ENCODE data around the gene CTAG1A.
A peak's percentile ranks its signal among the peaks of the same experiment; 100 is the strongest.
"Not testable (repeated sequence)": the region's sequence is repeated elsewhere in the genome, so short reads cannot be mapped to it uniquely, and the experiment has no call there.

Gene CTAG1A

DNA sequence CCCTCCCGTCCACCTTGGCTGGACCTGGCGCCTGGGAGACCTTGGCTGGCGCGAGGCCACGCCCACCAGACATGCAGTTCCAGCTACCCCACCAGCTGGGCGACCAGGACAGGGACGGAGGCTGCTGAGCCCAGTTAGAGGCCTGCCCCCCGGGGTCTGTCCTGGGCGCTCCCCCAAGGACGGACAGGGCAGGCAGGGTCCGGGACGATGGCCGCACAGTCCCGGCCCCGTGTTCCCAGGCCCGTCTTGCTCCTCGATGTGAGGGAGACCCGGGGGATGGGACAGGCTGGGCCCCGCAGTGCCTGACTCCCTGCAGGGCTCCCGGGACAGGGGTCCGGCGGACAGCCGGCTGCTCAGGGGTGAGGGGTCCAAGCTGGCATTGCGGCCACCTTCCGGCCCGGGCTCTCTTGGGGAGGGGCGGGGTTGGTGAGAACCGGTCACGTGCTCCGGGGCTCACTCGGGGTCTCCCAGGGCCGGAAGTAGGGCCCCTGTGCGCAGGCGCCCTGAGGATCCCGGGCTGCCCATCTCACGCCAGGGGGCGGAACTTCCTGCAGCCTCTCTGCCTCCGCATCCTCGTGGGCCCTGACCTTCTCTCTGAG lies at the start of gene CTAG1A:
Gene CTAG1A (plus strand): TSS at position 549 of the 599 bp plus-strand sequence. CDS start 74 bp downstream, outside the sequence.
- DNase-seq (ENCODE audit: low spot score): not testable (repeated sequence)

DNA sequence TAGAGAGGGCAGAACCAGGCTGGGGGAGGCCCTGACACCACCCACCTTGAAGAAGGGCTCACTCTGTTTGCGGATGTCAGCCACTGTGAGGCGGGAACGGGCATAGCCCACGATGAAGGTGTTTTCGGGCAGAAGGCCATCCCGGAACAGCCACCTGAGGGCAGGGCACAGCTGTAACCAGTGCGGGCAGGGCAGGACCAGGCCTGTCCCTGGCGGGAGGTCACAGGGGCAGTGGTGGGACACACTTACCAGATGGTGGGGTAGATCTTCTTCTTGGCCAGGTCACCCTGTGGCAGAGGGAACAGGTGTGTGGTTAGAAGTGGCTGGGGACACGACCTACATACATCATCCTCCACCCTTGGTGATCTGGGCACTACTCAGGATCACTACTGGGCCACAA lies 49.0 kb upstream of the CTAG1A start:
- DNase-seq (ENCODE audit: low spot score): no peak

DNA sequence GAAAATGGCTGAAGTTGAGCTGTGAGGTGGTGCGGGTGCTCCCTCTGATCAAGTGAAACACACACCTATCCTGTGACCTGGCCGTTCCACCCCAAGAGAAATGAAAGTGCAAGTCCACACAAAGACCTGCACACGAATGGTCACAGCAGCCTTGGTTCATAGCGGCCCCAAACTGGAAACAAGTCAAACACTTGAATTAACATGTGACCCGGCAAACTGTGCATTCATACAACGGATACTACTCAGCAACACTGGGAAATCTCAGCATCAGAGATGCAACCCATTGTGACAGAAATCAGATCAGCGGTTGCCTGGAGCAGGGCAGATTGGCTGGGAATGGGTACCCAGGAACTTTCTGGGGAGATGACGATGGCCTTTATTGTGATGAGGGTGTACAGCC lies 45.9 kb upstream of the CTAG1A start:
- DNase-seq (ENCODE audit: low spot score): no peak

DNA sequence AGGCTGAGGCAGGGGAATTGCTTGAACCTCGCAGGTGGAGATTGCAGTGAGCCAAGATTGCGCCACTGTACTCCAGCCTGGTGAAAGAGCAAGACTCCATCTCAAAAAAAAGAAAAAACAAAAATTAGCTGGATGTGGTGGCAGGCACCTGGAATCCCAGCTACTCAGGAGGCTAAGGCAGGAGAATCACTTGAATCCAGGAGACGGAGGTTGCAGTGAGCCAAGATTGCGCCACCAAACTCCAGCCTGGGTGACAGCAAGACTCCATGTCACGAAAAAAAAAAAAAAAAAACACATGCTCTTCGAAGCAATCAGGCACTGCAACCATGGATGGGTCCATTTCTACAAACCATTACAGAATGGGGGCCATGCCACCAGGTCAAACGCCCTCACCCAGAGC lies 44.6 kb upstream of the CTAG1A start:
- DNase-seq (ENCODE audit: low spot score): not testable (repeated sequence)

DNA sequence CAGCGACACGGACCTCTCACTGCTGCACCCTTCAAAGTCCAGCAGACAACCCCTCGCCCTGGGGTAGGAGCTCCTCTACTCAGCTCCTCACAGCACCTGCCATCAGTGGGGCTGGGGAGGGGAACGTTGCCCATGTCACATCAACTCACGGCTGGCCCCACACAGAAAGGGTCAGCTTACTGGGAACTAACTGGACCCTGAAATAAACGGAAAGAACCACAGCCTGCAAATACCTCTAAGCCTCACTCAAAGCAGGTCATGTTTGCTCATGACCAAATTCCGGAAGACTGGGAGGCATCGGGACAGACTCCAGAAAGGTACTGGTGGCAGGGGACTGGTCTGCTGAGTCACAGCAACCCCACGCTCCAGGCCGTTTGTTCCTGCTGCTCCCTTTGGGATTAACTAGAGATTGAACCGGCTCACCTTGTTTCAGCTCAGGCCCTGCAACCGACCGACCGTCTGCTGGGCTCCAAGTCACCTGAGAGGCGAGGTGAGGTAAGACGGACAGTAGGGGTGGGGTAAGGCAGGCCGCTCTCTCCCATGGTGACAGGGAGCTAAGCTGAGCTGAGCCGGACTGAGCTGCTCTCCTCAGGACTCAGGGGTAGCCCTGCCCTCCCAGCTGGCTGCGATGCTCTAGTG lies 43.9 kb upstream of the CTAG1A start:
- DNase-seq (ENCODE audit: low spot score): no peak

DNA sequence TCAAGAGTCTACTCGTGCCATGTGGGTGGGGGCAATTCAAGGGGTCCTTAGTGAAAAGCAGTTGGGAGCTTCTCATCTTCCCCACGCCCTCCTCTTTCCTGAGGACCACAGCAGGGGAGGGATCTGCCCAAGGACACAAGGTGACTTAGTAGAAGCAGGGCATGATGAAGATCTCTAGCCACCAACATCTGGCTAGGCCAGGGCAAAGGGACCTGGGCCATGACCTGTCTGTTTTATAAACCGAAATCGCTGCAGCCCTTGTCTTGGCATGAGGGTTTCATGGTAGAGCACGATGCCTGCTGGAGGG lies 43.4 kb upstream of the CTAG1A start:
- no peak for DNase-seq (ENCODE audit: low spot score)

DNA sequence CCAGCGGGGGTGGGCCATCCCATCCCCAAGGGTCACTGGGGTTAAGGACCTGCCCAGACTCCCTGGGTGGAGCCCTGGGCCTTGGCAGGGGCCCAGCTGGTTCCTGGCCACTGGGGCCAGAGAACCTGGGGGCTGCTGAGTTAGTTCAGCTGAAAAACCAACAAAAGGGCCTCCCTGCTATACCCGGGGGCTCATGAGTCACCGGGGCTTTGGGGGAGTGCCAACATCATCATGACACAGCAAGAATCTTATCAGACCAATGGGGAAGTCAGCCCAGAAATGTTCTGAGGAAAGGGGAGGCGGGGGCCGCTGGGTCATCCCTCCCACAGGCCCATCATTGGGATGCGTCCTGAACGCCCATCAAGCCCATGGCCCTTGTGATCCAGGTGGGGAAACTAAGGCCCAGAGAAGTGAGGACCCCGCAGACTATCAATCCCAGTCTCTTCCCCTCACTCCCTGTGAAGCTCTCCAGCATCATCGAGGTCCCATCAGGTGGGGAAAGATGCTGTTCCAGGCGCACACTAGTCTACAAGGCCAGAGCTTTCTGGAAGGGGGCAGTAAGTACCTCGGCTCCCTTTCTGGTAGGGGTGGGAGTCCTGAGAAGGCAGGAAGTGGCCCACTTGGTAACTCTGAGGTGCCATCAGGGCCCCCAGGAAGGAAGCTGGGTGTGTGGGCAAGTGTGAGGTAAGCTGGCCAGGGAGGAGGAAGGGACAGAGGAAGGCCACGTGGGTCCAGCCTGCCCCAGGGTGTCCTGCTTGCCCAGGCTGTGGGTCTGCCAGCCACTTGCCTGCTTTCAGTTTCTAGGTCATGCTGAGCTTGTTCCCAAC lies 42.8 kb upstream of the CTAG1A start:
- peak; percentile 39 for DNase-seq (ENCODE audit: low spot score)

DNA sequence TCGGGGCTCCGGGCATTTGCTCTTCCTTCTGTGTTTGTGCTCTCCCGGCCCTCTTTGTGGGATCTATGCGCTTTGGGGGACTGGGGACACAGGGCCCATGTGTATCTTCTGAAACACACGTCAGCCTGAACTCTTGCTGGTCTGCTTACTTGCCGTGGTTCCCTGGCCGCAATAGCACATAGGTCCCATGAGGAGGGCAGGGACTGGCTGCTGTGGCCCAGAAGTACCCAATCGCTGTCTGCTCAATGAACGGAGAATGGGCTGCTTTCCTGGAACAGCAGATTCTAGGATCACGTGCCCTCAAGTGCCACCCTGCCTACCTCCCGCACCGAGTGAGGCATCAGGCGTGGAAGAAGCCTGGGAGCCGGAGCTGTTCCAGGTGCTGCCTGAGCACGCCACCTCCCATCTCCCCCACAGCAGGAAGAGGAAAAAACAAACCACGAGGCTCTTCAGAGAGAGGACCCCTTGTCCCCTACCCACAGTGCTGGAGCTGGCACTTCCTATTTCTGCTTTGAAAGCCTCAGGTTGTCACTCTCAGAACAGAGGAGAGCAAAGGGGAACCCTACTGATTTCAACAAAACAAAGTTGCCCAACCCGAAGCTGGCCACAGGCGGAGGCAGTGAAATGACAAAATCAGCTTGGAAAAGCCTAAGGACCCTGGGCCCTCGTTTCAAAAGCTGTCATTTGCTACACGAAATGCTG lies 42.1 kb upstream of the CTAG1A start:
- peak; percentile 34 for DNase-seq (ENCODE audit: low spot score)

DNA sequence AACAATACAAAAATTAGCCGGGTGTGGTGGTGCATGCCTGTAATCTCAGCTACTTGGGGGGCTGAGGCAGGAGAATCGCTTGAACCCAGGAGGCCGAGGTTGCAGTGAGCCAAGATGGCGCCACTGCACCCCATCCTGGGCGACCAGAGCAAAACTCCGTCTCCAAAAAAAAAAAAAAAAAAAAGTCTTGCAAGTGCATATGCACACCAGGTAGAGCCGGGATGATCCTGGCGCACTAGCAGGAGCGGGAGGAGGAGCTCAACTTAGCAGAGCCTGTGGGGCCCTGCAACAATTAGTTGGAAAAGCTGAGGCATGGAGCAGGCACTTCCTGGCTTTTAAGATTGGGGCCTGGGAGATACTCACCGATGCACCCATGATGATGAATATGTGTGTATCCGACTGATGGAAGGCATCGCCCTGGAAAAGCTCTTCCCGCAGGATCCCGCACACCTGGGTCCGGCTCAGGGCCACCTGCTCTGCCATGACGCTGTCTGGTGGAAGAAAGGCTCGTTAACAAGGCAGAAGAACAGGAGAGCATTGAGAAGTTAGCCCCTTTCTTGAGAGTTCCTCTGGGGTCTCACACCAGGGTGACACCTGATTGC lies 39.2 kb upstream of the CTAG1A start:
- no peak for DNase-seq (ENCODE audit: low spot score)

DNA sequence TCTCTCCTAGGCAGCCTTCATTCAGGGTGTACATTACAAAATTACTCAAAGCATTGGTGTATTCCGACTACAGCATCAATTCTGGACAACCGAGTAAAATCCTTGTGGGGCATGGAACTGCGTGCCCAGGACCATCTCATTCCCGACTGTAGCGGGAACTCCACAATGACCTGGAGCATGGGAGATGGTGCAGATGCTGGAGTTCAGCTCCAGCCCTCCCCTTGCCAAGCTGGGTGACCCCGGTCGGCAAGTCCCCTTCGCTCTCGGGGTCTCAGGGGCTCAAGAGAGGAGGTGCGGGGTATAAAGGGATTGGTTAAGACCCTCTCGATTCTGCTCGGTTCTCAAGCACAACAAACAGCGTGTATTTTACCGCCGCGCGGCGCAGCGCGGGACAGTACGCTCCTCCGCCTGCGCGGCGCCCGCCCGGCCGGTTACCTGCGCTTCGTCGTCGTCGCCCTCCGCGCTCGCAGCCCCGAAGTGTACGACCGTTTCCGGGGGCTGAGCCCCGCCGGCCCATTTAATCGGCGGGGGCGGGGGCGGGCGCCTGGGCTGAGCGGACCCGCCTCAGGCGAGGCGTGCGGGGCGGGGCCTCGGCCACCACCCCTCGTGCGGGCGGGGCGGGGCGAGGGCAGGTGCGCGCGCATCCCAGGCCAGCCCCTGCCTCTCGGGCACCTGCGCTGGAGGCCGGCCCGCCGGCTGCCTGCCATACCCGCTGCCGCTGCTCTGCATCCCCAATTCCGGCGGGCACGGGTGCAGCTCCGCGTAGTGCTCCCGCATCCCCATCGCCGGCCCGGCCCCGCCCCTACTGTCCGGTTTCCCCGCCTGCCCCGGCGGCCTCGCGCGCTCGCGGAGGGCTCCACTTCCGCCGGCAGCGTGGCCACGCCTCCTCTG lies 38.3 kb upstream of the CTAG1A start, which contains the start of gene G6PD:
Gene G6PD (minus strand): TSS at position 493 of the 891 bp plus-strand sequence. CDS start 691 bp downstream, outside the sequence.
- peak; percentile 70 for DNase-seq (ENCODE audit: low spot score)

DNA sequence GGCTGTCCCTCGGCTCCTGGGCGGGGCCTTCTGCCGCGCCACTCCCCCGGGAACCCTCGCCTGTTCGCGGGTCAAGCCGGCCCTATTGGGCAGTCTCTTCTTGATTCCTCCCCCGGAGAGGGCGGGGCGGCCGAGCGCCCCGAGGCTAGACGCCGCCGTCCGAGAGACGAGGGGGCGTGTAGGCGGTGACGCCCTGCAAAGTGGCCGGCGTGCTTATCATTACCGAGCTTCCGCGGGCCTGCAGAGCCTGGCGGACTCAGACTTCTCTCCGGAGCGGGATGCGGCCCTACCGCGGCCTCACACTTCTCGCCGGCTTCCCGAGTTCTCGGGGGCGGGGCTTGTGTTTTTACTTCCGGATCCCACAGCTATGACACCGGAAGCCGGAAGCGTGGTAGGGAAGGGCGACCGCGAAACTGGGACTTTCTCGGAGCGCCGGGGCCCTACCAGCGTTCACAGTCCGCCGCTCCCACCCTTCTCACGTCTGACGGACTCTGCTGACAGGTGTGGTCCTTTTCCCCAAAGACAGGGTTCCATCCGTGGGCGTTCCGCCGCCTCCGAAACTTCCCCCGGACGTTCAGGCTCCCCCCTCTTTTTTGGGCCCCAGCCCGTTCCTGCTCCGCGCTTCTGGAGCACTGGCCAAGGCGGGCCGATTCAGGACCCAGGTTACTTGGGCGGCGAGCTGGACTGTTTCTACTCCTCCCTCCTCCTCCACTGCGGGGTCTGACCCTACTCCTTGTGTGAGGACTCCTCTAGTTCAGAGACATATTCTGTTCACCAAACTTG lies 37.5 kb upstream of the CTAG1A start, which contains the start of gene IKBKG:
Gene IKBKG (plus strand): TSS at position 376 of the 783 bp plus-strand sequence. CDS start 4,383 bp downstream, outside the sequence.
- DNase-seq (ENCODE audit: low spot score): peak; percentile 90

DNA sequence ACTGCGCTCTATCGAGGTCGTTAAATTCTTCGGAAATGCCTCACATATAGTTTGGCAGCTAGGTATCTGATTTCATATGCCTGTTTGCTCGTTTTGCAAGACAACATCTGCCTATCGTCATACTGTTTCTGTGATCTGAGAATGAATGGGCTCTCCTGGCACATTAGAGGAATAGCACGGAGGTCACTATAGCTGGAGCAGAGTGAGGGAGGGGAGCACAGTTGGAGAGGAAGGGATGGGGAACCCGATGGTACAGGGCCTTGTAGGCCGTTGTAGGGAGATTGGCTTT lies 37.0 kb upstream of the CTAG1A start:
- no peak for DNase-seq (ENCODE audit: low spot score)

DNA sequence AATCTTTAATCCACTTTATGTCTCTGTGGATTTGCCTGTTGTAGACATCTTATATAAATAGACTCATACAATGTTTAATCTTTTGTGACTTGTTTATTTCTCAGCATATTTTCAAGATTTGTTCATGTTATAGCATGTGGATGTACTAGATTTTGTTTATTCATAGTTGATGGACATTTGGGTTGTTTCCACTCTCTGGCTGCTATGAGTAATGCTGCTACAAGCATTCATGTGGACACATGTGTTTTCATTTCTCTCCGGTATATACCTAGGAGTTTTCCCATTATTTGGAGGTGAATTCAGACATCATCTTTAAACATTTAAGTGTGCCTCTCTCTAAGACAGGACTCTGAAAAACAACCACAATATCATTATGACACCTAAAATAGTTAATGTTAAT lies 35.2 kb upstream of the CTAG1A start:
- DNase-seq (ENCODE audit: low spot score): no peak

DNA sequence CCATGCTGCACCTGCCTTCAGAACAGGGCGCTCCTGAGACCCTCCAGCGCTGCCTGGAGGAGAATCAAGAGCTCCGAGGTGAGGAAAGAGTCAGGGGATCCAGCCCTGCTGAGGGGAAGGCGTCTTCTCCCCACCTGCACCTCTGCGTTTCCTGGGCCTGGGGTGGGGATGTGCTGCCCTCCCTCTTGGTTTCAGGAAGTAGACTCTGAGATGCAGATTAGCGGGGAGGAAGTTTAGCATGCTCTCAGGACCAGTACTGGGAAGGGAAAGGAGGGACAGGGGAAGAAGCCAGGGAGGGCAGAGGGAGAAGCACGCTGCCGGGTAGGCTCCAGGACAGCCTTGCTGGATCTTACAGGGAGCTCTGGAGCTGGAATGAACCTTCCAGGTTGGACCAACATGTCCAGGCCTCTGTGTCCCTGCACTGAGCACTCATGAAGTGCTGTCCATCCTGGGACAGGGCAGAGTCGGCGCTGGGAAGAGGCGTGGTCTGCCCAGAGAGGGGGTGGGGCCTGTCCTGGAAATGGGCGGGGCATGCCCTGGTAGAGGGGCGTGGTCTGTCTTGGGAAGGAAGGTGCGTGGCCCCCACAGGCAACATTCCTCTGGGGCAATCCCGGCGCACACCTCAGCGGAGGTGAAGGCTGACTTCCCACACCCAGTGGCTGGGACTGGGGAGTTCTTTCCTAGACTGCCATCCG lies 32.7 kb upstream of the CTAG1A start:
- DNase-seq (ENCODE audit: low spot score): not testable (repeated sequence)

DNA sequence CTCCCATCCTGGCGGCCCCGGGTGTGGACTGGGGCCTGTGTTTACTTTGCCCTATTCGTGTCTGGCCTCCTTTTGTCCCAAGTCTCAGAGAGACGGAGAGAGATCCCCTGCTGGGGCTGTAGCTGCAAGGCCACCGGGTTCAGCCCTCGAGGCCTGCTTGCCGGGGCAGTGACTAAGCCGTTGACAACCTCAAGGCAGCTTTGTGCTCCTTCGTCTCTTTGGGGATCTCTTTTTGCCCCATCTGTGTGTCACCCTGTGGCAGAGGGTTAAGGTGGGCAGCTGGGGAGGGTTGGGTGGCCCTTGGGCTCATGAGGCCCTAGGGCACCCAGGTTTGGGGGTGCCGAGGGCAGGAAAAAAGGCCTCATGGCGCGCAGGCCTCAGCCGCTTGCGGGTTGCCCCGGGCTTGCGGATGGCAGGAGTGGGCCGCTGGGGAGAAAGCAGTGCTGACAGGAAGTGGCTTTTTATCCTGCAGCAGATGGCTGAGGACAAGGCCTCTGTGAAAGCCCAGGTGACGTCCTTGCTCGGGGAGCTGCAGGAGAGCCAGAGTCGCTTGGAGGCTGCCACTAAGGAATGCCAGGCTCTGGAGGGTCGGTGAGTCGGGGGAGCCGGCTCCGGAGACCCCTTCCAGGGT lies 26.8 kb upstream of the CTAG1A start:
- DNase-seq (ENCODE audit: low spot score): not testable (repeated sequence)

DNA sequence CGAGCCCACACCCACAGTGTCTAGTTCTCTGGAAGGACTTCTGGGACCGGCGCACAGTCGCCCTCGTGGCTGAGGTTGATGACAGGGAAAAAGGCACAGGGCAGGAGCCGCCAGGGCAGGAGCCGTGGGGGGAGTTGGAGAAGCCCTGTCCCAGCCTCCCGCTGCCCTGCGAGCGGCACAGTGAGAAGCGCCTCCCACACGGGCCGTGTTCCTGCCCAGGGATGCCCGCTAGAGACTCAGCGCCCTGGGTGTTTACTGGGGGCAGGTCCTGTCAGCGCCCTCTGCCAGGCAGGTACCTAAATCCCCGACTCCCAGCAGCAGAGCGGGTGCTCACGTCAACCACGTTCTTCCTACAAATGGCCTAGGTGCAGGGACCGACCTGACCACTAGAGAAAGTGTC lies 26.0 kb upstream of the CTAG1A start:
- not testable (repeated sequence) for DNase-seq (ENCODE audit: low spot score)

DNA sequence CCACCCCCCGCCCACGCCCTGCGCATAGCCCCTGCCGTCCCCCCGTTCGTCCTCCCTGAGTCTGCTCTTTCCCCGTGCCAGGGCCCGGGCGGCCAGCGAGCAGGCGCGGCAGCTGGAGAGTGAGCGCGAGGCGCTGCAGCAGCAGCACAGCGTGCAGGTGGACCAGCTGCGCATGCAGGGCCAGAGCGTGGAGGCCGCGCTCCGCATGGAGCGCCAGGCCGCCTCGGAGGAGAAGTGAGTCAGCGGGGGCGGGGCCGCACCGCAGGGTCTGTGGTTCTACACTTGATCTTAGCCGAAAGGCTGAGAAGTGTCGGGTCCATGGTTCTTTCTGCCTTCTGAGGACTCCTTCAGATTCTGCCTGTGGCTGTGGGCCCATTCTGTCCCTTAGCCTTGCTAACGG lies 24.6 kb upstream of the CTAG1A start:
- not testable (repeated sequence) for DNase-seq (ENCODE audit: low spot score)

DNA sequence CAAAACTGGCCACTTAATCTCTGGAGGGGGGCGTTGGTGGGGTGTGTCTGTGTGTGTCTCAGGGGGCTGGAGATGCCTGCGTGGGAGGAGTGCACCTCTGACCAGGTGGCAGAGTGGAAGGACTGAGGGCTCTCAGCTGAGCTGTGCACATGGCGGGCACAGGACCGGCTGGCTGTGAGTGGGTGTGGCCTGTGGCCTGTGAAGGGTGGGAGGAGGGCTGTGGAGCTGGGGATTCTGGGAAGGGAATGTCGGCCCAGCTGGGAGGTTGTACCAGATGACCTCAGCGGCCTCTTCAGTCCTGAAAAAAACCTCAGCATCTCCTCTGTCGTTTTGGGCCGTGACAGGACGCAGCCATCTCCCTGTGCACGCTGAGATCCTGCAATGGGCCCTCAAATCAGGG lies 22.6 kb upstream of the CTAG1A start:
- DNase-seq (ENCODE audit: low spot score): not testable (repeated sequence)

DNA sequence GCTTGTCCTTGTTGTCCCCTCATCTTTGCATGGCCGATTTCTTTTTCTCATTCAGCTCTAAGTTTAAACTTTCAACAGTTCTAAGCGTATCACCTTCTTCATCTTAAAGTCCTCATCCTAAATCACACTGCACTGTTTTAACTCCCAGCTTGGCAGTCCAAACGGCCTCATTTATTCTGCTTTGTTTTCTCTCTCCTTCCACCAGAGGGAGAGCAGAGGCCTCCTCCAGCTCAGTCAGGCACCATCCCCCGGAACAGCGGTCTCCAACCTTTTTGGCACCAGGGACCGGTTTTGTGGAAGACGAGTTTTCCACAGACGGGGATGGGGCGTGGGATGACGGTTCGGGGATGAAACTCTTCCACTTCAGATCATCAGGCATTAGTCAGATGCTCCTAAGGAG lies 14.6 kb upstream of the CTAG1A start:
- not testable (repeated sequence) for DNase-seq (ENCODE audit: low spot score)

All from activated CD4-positive, alpha-beta T cell treated with anti-CD3 and anti-CD28 coated beads, Interleukin-2, Interleukin-4, amounts not matched to agents 100 ng/mL and 50 ng/mL, durations not matched to agents 16 hours and 8 hours (primary cell).